ENCODE measurements around the gene TRIP12. TPM values are rescaled to one million over a fixed set of nuclear protein-coding genes. Genes with fewer than 3 reads are reported as not detected.
A peak's percentile ranks its signal among the peaks of the same experiment; 100 is the strongest.
"Not testable (repeated sequence)": the region's sequence is repeated elsewhere in the genome, so short reads cannot be mapped to it uniquely, and the experiment has no call there.

TRIP12 gene
- total RNA-seq, 1 donor, result 335 TPM

DNA sequence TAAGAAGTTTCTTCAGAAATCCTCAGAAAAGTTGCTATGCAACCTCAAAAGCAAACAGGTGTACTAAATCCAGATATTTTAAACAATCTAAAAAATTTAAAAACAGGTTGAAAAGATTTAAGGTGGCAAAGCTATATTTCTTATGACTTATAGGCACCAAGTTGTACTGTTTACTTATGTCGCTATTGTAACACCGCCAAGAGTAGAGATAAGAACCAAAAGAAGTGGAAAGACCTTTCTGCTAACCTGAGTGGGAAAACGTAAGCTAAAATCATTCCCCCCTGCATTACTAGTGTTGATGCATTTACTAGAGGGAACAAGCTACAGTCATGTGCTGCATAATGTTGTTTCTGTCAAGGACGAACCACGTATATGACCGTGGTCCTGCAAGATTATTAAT, 83.1 kb downstream of the TRIP12 start:
- TF ChIP-seq, protein P1, sequence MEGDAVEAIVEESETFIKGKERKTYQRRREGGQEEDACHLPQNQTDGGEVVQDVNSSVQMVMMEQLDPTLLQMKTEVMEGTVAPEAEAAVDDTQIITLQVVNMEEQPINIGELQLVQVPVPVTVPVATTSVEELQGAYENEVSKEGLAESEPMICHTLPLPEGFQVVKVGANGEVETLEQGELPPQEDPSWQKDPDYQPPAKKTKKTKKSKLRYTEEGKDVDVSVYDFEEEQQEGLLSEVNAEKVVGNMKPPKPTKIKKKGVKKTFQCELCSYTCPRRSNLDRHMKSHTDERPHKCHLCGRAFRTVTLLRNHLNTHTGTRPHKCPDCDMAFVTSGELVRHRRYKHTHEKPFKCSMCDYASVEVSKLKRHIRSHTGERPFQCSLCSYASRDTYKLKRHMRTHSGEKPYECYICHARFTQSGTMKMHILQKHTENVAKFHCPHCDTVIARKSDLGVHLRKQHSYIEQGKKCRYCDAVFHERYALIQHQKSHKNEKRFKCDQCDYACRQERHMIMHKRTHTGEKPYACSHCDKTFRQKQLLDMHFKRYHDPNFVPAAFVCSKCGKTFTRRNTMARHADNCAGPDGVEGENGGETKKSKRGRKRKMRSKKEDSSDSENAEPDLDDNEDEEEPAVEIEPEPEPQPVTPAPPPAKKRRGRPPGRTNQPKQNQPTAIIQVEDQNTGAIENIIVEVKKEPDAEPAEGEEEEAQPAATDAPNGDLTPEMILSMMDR (IDR thresholded peaks at IDR 0.05; ENCODE audit: insufficient read depth, low read depth, low read length), result no peak
- no peak overlapping the region for H3K4me3 ChIP-seq (ENCODE audit: low read depth, low read length)
- no peak for DNase-seq (ENCODE audit: low read depth)

DNA sequence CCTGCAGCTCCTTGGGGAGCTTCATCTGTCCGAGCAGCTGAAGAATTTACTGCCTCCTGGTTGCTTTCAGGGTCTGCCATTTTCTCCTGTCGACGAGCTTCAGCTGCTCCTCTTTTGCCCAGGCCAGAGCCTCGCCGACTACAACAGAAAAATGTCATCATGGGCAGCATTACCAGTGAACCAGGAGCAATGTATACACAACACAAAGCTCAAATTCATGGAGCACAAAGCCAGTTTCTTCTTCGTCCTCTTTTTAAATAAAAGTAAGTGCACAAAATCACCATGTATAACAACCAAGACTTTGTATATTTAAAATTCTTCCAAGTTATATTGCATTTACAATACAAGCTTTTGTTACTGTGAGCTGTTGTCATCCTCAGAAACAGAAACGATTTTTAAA, 85.0 kb downstream of the TRIP12 start:
- TF ChIP-seq, protein P1 (IDR thresholded peaks at IDR 0.05; ENCODE audit: insufficient read depth, low read depth, low read length), result no peak
- DNase-seq (ENCODE audit: low read depth), result no peak
- no peak overlapping the region for H3K4me3 ChIP-seq (ENCODE audit: low read depth, low read length)

DNA sequence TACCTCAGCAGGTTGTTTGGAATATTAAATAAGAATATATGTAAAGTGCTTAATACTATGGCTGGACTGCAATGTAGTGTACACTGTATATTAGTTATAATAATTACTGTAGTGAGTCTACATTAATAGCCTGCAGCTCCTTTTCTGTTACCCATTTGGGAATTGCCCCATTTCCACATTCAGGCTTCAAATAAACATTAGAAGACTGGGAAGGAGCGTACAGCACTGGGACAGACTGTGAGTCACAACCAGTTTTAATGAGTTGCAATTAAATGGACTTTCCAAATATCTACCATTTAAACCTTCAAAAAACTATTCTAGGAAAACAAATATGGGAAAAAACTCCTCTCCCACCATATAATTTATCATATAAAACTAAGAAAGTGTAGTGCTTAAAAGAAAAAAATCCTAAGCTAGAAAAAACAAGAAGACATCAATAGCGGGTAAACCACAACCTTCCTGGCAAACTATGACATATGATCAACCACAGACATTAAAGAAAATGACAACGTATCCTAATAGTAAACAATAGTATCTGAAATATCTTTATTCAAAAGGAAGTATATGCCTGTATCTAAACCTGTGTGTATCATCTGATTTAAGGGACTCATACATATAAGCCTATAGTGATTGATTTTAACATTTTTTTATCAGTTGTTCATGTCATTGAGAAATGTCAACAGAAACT, 86.1 kb downstream of the TRIP12 start:
- peak; percentile 83 for DNase-seq (ENCODE audit: low read depth)
- TF ChIP-seq, protein P1 (IDR thresholded peaks at IDR 0.05; ENCODE audit: insufficient read depth, low read depth, low read length), result no peak
- no peak overlapping the region for H3K4me3 ChIP-seq (ENCODE audit: low read depth, low read length)

DNA sequence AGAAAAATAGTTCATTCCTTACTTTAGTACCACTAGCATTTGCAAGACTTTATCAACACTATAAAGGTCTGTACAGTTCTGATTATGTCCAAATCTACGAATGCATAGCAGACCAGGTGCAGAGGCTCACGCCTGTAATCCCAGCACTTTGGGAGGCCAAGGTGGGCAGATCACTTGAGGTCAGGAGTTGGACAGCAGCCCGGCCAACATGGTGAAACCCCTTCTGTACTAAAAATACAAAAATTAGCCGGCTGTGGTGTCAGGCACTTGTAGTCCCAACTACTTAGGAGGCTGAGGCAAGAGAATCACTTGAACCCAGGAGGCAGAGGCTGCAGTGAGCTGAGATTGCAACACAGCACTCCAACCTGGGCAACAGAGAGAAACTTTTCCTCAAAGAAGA, 87.4 kb downstream of the TRIP12 start:
- DNase-seq (ENCODE audit: low read depth); H3K4me3 ChIP-seq (ENCODE audit: low read depth, low read length): not testable (repeated sequence)

DNA sequence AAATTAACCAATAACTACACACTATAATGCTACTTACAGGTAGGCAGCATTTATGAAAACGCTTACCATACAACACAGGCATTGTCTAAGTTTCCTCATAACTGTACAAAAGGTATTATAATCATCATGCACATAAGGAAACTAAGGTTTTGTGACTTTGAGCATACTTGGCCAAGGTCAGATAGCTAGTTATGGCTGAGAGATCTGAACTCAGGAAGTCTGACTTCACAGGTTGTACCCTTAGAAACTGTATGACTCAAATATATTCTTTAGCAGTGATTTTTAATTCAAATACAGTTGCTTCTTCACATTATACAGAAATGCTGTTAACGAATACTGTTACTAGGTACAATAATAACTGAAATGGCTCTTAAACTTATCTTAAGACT, 89.3 kb downstream of the TRIP12 start:
- DNase-seq (ENCODE audit: low read depth), result no peak
- TF ChIP-seq, protein P1 (IDR thresholded peaks at IDR 0.05; ENCODE audit: insufficient read depth, low read depth, low read length), result no peak
- H3K4me3 ChIP-seq (ENCODE audit: low read depth, low read length), result no peak overlapping the region

DNA sequence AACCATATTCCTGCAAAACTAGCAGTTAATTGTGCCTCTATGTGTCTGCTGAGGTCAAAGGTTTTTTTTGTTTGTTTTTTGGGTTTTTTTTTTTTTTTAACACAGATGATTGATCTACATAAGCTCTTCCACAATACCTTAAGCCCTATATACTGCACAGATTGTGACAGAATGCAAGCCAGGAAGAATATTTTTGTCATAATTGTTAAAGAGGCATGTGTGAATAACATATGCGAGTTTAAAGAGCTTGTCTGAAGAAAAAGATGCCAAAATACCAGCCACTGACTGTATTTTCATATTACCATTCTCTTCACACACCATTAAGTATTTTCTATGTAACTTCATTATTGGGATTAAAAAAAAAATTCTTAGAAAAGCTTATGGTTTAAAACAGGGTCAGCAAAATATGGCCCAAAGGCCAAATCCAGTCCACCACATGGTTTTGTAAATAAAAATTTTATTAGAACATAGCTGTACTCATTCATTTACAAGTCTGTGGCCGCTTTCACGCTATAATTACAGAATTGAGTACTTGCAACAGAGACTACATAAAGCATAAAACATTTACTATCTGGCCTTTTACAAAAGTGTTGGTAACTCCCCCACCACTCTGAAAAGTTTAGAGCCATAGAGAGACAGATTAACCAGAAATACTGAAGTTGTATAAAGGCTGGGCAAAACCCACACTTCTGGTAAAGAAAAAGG, 89.9 kb downstream of the TRIP12 start:
- DNase-seq (ENCODE audit: low read depth), result no peak
- no peak overlapping the region for H3K4me3 ChIP-seq (ENCODE audit: low read depth, low read length)
- TF ChIP-seq, protein P1 (IDR thresholded peaks at IDR 0.05; ENCODE audit: insufficient read depth, low read depth, low read length), result no peak

DNA sequence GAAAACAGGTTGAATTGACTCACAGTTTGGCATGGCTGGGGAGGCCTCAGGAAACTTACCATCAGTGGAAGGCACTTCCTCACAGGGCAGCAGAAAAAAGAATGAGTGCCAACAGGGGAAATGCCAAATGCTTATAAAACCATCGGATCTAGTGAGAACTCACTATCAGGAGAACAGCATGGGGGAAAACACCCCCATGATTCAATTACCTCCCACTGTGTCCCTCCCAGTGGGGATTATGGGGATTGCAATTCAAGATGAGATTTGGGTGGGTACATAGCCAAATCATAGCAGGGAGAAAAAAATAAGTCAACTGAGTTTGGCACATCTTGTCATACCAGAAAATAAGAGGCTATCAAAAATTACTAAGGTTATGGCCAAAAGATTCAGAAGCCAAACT, 96.3 kb downstream of the TRIP12 start:
- TF ChIP-seq, protein P1 (IDR thresholded peaks at IDR 0.05; ENCODE audit: insufficient read depth, low read depth, low read length), result no peak
- H3K4me3 ChIP-seq (ENCODE audit: low read depth, low read length), result no peak overlapping the region
- DNase-seq (ENCODE audit: low read depth), result no peak
